ENCODE measurements around the gene KRT17. TPM values are rescaled to one million over a fixed set of nuclear protein-coding genes. Genes with fewer than 3 reads are reported as not detected.
"Not testable (repeated sequence)": the region's sequence is repeated elsewhere in the genome, so short reads cannot be mapped to it uniquely, and the experiment has no call there.

Gene KRT17
- total RNA-seq, 1 donor from 2014 or later, result not detected

GRCh38 chr17:41653892-41654677 is 29.7 kb upstream of the KRT17 start:
- DNase-seq (ENCODE audit: low spot score), result peak; percentile 90

GRCh38 chr17:41653421-41653820 is 29.0 kb upstream of the KRT17 start:
- no peak for DNase-seq (ENCODE audit: low spot score)

- DNase-seq (ENCODE audit: low spot score), result no peak
These were observed 28.1 kb upstream of the KRT17 start for GRCh38 chr17:41652461-41652970.

GRCh38 chr17:41651625-41652460 is 27.5 kb upstream of the KRT17 start:
- DNase-seq (ENCODE audit: low spot score), result peak; percentile 90

GRCh38 chr17:41650794-41651624 is 26.6 kb upstream of the KRT17 start:
- no peak for DNase-seq (ENCODE audit: low spot score)

- DNase-seq (ENCODE audit: low spot score), result no peak
These were observed 25.6 kb upstream of the KRT17 start for GRCh38 chr17:41649923-41650519.

- peak; percentile 85 for DNase-seq (ENCODE audit: low spot score)
These were observed 24.2 kb upstream of the KRT17 start for GRCh38 chr17:41648411-41649195.

- peak; percentile 89 for DNase-seq (ENCODE audit: low spot score)
These were observed 23.6 kb upstream of the KRT17 start for GRCh38 chr17:41647940-41648410.

- no peak for DNase-seq (ENCODE audit: low spot score)
These were observed 22.9 kb upstream of the KRT17 start for GRCh38 chr17:41647038-41647813.

- DNase-seq (ENCODE audit: low spot score), result no peak
These were observed 18.1 kb upstream of the KRT17 start for GRCh38 chr17:41642252-41643156.

- not testable (repeated sequence) for DNase-seq (ENCODE audit: low spot score)
These were observed 16.2 kb upstream of the KRT17 start for GRCh38 chr17:41640596-41640995.

GRCh38 chr17:41639492-41640473 is 15.4 kb upstream of the KRT17 start:
- DNase-seq (ENCODE audit: low spot score), result no peak

- no peak for DNase-seq (ENCODE audit: low spot score)
These were observed 14.6 kb upstream of the KRT17 start for GRCh38 chr17:41638941-41639340.

- DNase-seq (ENCODE audit: low spot score), result no peak
These were observed 13.8 kb upstream of the KRT17 start for GRCh38 chr17:41638194-41638593.

- no peak for DNase-seq (ENCODE audit: low spot score)
These were observed 12.3 kb upstream of the KRT17 start for GRCh38 chr17:41636652-41637051.

- peak; percentile 26 for DNase-seq (ENCODE audit: low spot score)
These were observed 11.0 kb upstream of the KRT17 start for GRCh38 chr17:41635121-41636097.

Measured in mucosa of gallbladder (tissue), 1 donor.